Transverse colon (tissue), 4 donors: ENCODE data around the gene ATP13A4. TPM values are rescaled to one million over a fixed set of nuclear protein-coding genes. Genes with fewer than 3 reads are reported as not detected.

Experiments
- DNase-seq: peaks from one replicate; pipeline ENCODE4 v3.0.0-alpha.2; 2019
- H3K27ac ChIP-seq, 4 donors: fragments of 200-600 bp; sonication (generic); 2 replicates each; pipeline ENCODE4 v1.5.1; 2016 to 2018; ENCODE audit warnings: inconsistent platforms in 4 of 4
- H3K27me3 ChIP-seq: fragments of 200-600 bp; sonication (generic); 2 replicates; pipeline ENCODE4 v1.5.1; 2017; ENCODE audit warnings: inconsistent platforms
- H3K36me3 ChIP-seq, 4 donors: fragments of 200-600 bp; sonication (generic); 2 replicates each; pipeline ENCODE4 v1.5.1; 2017 to 2019; ENCODE audit warnings: inconsistent platforms in 4 of 4
- H3K4me1 ChIP-seq, 4 donors: fragments of 200-600 bp; sonication (generic); 2 replicates each; pipeline ENCODE4 v1.5.1; 2017 to 2020; ENCODE audit warnings: inconsistent platforms in 4 of 4
- H3K4me3 ChIP-seq, 4 donors: fragments of 200-600 bp; sonication (generic); 1 replicate in 1 of 4; 2 replicates in 3 of 4; pipeline versions ENCODE4 v1.5.1 to v1.6.1; 2017 to 2019; ENCODE audit warnings: inconsistent platforms in 4 of 4
- H3K9me3 ChIP-seq, 2 donors: fragments of 200-600 bp; sonication (generic); 2 replicates each; pipeline ENCODE4 v1.5.1; 2017 to 2019; ENCODE audit warnings: inconsistent platforms in 2 of 2
- CTCF ChIP-seq, 5 experiments: fragments of 200-600 bp in 3 of 5; fragments of 450-650 bp in 2 of 5; sonication (generic) in 3 of 5; IDR thresholded peaks; 1 replicate in 2 of 5; 2 replicates in 3 of 5; pipeline ENCODE4 v1.5.1; 2016 to 2017; ENCODE audit warnings: antibody characterized with exemption in 5 of 5, inconsistent platforms in 3 of 5, mild to moderate bottlenecking in 2 of 5, moderate library complexity in 1 of 5
- EP300 ChIP-seq: sonication (generic); formaldehyde crosslinking; IDR thresholded peaks from one replicate; pipeline ENCODE4 v1.6.1; 2017; ENCODE audit warnings: antibody characterized with exemption, low read depth
- POLR2A ChIP-seq: fragments of 450-650 bp; IDR thresholded peaks from one replicate; pipeline ENCODE4 v1.6.1; 2016; ENCODE audit warnings: antibody characterized with exemption, mild to moderate bottlenecking, moderate library complexity
- POLR2AphosphoS5 ChIP-seq, 3 donors: sonication (generic); formaldehyde crosslinking; IDR thresholded peaks; one replicate each; pipeline ENCODE4 v1.6.1; 2016; ENCODE audit warnings: antibody characterized with exemption in 3 of 3
- WGBS, 2 donors: methylation state at CpG; one replicate each; pipeline ENCODE4 v1.1.5; 2018; ENCODE audit warnings: low coverage in 1 of 2; 5-methylcytosine and 5-hydroxymethylcytosine counted together
- in situ Hi-C, 4 donors: fragments of 200-750 bp; cut with MboI; loops; one replicate each; pipeline versions ENCODE4 v1.15.0 to v1.15.1; 2017; ENCODE audit warnings: low sequenced_read_pairs in 3 of 4, low pct_ligation_motif_present in 1 of 4, low pct_unique_long_range_greater_than_20kb in 1 of 4
- intact Hi-C: fragments of 100-400 bp; cut with DNase I; formaldehyde crosslinking; loops from one replicate; pipeline ENCODE4 v1.15.1; 2023; ENCODE audit warnings: low total_unique reads
- total RNA-seq, 4 donors: library from RNA; depleted of rRNA; stranded (reverse); fragments of >200 nt; gene quantifications; one replicate each; pipeline ENCODE4 v1.1.0, GENCODE V29; 2016

ATP13A4 gene
- total RNA-seq, 4 donors from 2014 or later = 5.6 to 13.4 (median 6.9) TPM

DNA sequence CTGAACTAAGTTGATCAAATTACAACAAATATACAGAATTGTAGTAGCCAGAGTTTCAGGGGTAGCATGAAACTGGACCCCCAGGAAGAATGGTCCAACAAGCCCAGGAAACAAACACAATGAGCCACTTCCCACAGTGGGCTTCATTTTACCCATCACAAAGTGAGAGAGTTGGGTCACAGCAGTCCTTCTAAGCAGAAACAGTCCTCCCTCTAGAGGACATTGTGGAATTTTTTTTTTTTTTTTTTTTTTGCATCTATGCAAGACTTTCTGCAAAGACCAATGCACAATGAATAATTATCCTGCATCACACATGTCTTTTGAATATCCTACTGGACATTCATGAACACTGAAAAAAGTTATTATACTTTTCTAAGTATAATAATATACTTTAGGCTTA lies 102.4 kb downstream of the ATP13A4 start:
- no peaks in the 10 kb centered on the region for H3K9me3 ChIP-seq
- TF ChIP-seq POLR2AphosphoS5 (IDR thresholded peaks at IDR 0.05) (no peak), POLR2A (no peak)
- intact Hi-C loops (no loop called here), in situ Hi-C loops (loop anchor here in 1 of 4 donors (25.0 kb wide), 2 partner anchors 110 to 640 kb away; partner anchors contain the start of gene ATP13A4)
- no peaks in the 10 kb centered on the region for H3K4me1 ChIP-seq
- DNase-seq = no peak
- H3K36me3 ChIP-seq = no peaks in the 10 kb centered on the region
- H3K27me3 ChIP-seq = no peaks in the 10 kb centered on the region
- H3K4me3 ChIP-seq = no peak overlapping the region
- no peak overlapping the region for H3K27ac ChIP-seq

DNA sequence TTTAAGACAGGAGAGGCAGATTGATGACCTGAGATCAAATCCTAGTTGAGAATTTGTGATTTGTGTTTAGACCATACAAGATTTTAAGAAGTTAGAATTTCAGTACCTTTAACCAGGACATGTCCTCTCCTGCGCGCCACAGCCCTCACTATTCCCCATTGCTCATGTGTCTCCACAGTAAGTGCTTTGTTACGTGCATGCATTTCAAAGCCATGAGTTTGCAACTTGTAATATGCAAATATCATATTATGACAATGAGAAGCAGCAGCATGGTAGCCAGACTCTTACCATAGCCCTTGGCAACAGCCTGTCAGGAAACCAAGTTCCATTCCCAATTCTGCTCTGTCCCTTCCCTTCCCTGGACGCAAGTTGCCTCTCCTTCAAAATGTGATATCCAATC lies 102.8 kb downstream of the ATP13A4 start:
- no peaks in the 10 kb centered on the region for H3K4me1 ChIP-seq
- no peak overlapping the region for H3K27ac ChIP-seq
- no peak for DNase-seq
- in situ Hi-C loops (loop anchor here in 1 of 4 donors (25.0 kb wide), 2 partner anchors 110 to 640 kb away; partner anchors contain the start of gene ATP13A4), intact Hi-C loops (no loop called here)
- WGBS, 2 donors = 83 to 94% methylated on average over 1 to 4 of the region's 4 CpGs
- H3K9me3 ChIP-seq = no peaks in the 10 kb centered on the region
- no peaks in the 10 kb centered on the region for H3K27me3 ChIP-seq
- H3K36me3 ChIP-seq = no peaks in the 10 kb centered on the region
- H3K4me3 ChIP-seq = no peak overlapping the region
- TF ChIP-seq POLR2A (no peak), EP300 (no peak), POLR2AphosphoS5 (IDR thresholded peaks at IDR 0.05) (no peak), CTCF (IDR thresholded peaks at IDR 0.05) (no peak)

DNA sequence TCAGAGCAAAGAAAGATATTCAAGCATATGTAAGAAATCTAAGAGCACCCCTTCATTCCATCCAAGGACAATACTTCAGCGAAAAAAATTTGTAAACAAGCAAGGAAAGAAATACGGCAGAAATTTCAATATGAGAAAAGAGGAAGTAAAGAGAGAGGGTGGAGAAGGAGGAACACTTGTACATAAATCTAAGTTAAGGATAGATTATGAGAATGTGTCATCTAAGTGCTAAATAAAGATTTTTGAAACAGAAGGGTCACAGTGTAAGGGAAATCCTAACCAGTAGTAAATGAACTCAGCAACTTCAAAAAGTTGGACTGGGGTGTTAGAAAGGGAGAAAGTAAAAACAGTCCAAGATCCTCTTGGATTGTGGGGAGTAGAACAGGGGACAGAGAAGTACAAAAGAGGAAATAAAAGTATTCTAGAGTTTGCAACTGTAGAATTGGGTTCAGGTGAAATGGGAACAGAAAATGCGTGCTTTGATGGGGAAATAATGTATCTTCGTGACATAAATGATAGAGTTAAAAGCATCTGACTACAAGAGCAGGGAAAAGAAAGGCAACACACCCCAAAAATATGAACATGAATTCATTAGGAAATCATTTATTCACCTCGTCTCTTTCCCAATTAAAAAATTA lies 107.6 kb downstream of the ATP13A4 start:
- H3K36me3 ChIP-seq = no peaks in the 10 kb centered on the region
- in situ Hi-C loops (no loop called here), intact Hi-C loops (no loop called here)
- TF ChIP-seq CTCF (IDR thresholded peaks at IDR 0.05) (no peak), POLR2AphosphoS5 (IDR thresholded peaks at IDR 0.05) (no peak)
- H3K27me3 ChIP-seq = no peaks in the 10 kb centered on the region
- DNase-seq = no peak
- no peak overlapping the region for H3K4me3 ChIP-seq
- H3K4me1 ChIP-seq = no peaks in the 10 kb centered on the region
- WGBS, 2 donors = 65 to 70% methylated on average over 5 of the region's 5 CpGs
- no peak overlapping the region for H3K27ac ChIP-seq
- H3K9me3 ChIP-seq = no peaks in the 10 kb centered on the region

GRCh38 chr3:193439423-193439822 lies 115.3 kb downstream of the ATP13A4 start:
- no peak for TF ChIP-seq EP300
- no peak for TF ChIP-seq CTCF (IDR thresholded peaks at IDR 0.05)
- no peak for TF ChIP-seq POLR2AphosphoS5 (IDR thresholded peaks at IDR 0.05)
- no peak for TF ChIP-seq POLR2A
- in situ Hi-C loops (no loop called here), intact Hi-C loops (no loop called here)
- Histone ChIP-seq H3K27me3 (no peaks in the 10 kb centered on the region), H3K4me3 (no peak overlapping the region), H3K9me3 (no peaks in the 10 kb centered on the region), H3K36me3 (peaks cover 0 to 5% (median 0%) of the 10 kb centered on the region in 4 donors), H3K27ac (no peak overlapping the region), H3K4me1 (no peaks in the 10 kb centered on the region)
- DNase-seq = no peak
- WGBS, 2 donors = 76 to 81% methylated on average over 2 of the region's 2 CpGs
